K562 (cell line): Measurements from ENCODE around the gene CSNK1A1. TPM values are rescaled to one million over a fixed set of nuclear protein-coding genes. Genes with fewer than 3 reads are reported as not detected.

ENCODE experiments used
- ADNP ChIP-seq: fragments of 200-800 bp; sonication (Bioruptor generic); IDR thresholded peaks from 2 replicates; pipeline ENCODE4 v1.6.1; 2016; ENCODE audit warnings: missing genetic modification characterization, missing compliant biosample characterization
- E2F3 ChIP-seq: fragments of 250-450 bp; sonication (Bioruptor Pico); IDR thresholded peaks from 2 replicates; pipeline ENCODE4 v1.4.0; 2020; ENCODE audit warnings: mild to moderate bottlenecking
- E4F1 ChIP-seq: fragments of 250-450 bp; sonication (Bioruptor Pico); IDR thresholded peaks from 2 replicates; pipeline ENCODE4 v1.5.0; 2021; ENCODE audit warnings: mild to moderate bottlenecking, borderline replicate concordance
- FOSL1 ChIP-seq: fragments of 200-800 bp; sonication (Bioruptor generic); conservative IDR thresholded peaks from 2 replicates; pipeline ENCODE4 v1.6.1; 2016; ENCODE audit warnings: missing genetic modification characterization, missing compliant biosample characterization
- FOXK2 ChIP-seq, 2 experiments: fragments of 450-650 bp; IDR thresholded peaks in 1 of 2; conservative IDR thresholded peaks in 1 of 2; 2 replicates each; pipeline ENCODE4 v1.6.1; 2016; ENCODE audit warnings: low read depth in 2 of 2, mild to moderate bottlenecking in 1 of 2
- GTF3C2 ChIP-seq: IDR thresholded peaks from 3 replicates; pipeline ENCODE4 v1.6.1; 2011; ENCODE audit warnings: borderline replicate concordance, mild to moderate bottlenecking, moderate library complexity; ENCODE audit not compliant: insufficient read length; ENCODE audit errors: extremely low read depth
- KDM1A ChIP-seq, 2 experiments: fragments of 450-650 bp; IDR thresholded peaks; 2 replicates each; pipeline ENCODE4 v1.6.1; 2016; ENCODE audit warnings: mild to moderate bottlenecking in 2 of 2
- KDM2B ChIP-seq: fragments of 250-450 bp; sonication (Bioruptor Pico); IDR thresholded peaks from 2 replicates; pipeline ENCODE4 v1.8.0; 2021; ENCODE audit warnings: mild to moderate bottlenecking, moderate library complexity
- KDM4B ChIP-seq, 2 experiments: fragments of 450-650 bp in 1 of 2; sonication (generic) in 1 of 2; IDR thresholded peaks; 2 replicates each; pipeline ENCODE4 v1.6.1; 2016 to 2017; ENCODE audit warnings: borderline replicate concordance in 2 of 2, antibody characterized with exemption in 1 of 2, low read depth in 1 of 2, mild to moderate bottlenecking in 1 of 2
- MLX ChIP-seq, 2 experiments: fragments of 450-650 bp in 1 of 2; sonication (generic) in 1 of 2; formaldehyde crosslinking; conservative IDR thresholded peaks; 2 replicates each; pipeline versions ENCODE4 v1.4.0 to v1.8.1; 2020 to 2022; ENCODE audit warnings: mild to moderate bottlenecking in 1 of 2, missing genetic modification reagents in 1 of 2
- NFATC3 ChIP-seq: fragments of 450-650 bp; IDR thresholded peaks from 2 replicates; pipeline ENCODE4 v1.6.1; 2017; ENCODE audit warnings: mild to moderate bottlenecking
- PHTF2 ChIP-seq: fragments of 250-450 bp; sonication (Bioruptor Pico); IDR thresholded peaks from 2 replicates; pipeline ENCODE4 v1.5.0; 2021; ENCODE audit warnings: mild to moderate bottlenecking
- RBFOX2 ChIP-seq: fragments of 200-400 bp; formaldehyde crosslinking; IDR thresholded peaks from 2 replicates; pipeline ENCODE4 v1.6.1; 2017; ENCODE audit warnings: low read depth, mild to moderate bottlenecking, low read length, moderate library complexity
- ZBTB11 ChIP-seq, 3 experiments: fragments of 200-800 bp in 1 of 3; fragments of 250-450 bp in 1 of 3; fragments of 450-650 bp in 1 of 3; sonication (Bioruptor Pico) in 1 of 3; sonication (Bioruptor generic) in 1 of 3; formaldehyde crosslinking in 1 of 3; IDR thresholded peaks; 2 replicates each; pipeline versions ENCODE4 v1.6.1 to v1.8.0; 2016 to 2022; ENCODE audit warnings: mild to moderate bottlenecking in 2 of 3, missing genetic modification characterization in 2 of 3, missing compliant biosample characterization in 1 of 3, moderate library complexity in 1 of 3
- ZNF583 ChIP-seq: fragments of 250-450 bp; sonication (Bioruptor Pico); IDR thresholded peaks from 2 replicates; pipeline ENCODE4 v1.4.0; 2020
- polyA plus RNA-seq, 8 experiments: library from polyadenylated mRNA; depleted of rRNA in 4 of 8; stranded (reverse) in 5 of 8; unstranded in 3 of 8; fragments of >200 nt; fragmentation: Nextera tagmentation in 2 of 8; fragmentation: Illumina TruSeq in 1 of 8; extraction: Ambion mirVana in 2 of 8; extraction: Trizol in 1 of 8; gene quantifications; 2 replicates each; pipeline versions ENCODE4 v1.2.1 to v1.2.3, GENCODE V29; 2011 to 2014; ENCODE audit warnings: inconsistent platforms in 1 of 8, missing spikeins in 1 of 8
- total RNA-seq, 7 experiments: library from RNA; depleted of rRNA in 6 of 7; stranded (reverse); fragments of >200 nt in 6 of 7; fragmentation: Illumina TruSeq in 2 of 7; extraction: Trizol in 2 of 7; gene quantifications; 2 replicates each; pipeline versions ENCODE4 v1.2.1 to v1.2.3, GENCODE V29; 2011 to 2021; ENCODE audit warnings: low replicate concordance in 1 of 7

CSNK1A1 gene
- total and polyA plus RNA-seq, 9 of the 15 experiments (the other 6 are each of a cell fraction or from before 2014, with no cell fraction given): 49.1 to 196 (median 154) TPM

- TF ChIP-seq ADNP (tag) (peak; percentile 0; the same call in 1 of the 2 replicates), FOXK2 (conservative IDR thresholded peaks at IDR 0.05 in 1 of 2, IDR thresholded peaks at IDR 0.05 in 1 of 2; ENCODE audit: low read depth in 2 of 2) (peak; percentile 57 to 60; a peak in 3 of 4 replicates), E4F1 (CRISPR knock-in tag) (no peak), MLX (CRISPR knock-in tag; conservative IDR thresholded peaks at IDR 0.05) (no peak), KDM2B (no peak), E2F3 (CRISPR knock-in tag) (no peak), ZBTB11 (CRISPR knock-in tag; IDR thresholded peaks at IDR 0.05) (peak in 1 of 3 experiments; percentile 48; a peak in 2 of 6 replicates), RBFOX2 (peak; percentile 41), KDM1A (IDR thresholded peaks at IDR 0.05) (no peak), NFATC3 (no peak), PHTF2 (CRISPR knock-in tag) (no peak), ZNF583 (CRISPR knock-in tag) (peak; percentile 63; the same call in 1 of the 2 replicates), GTF3C2 (no peak), KDM4B (IDR thresholded peaks at IDR 0.05; ENCODE audit: borderline replicate concordance in 2 of 2, low read depth in 1 of 2) (no peak), FOSL1 (tag) (peak; percentile 94)
Measured at GRCh38 chr5:149445739-149446369, 105.4 kb downstream of the CSNK1A1 start (continued).
